HG02763 (cell line): ENCODE results near the gene FBXO38.

Source experiments
- ATAC-seq: cut with Tn5 transposase; IDR thresholded peaks from one replicate; pipeline ENCODE4 v1.9.1; 2021; ENCODE audit warnings: mild to moderate bottlenecking, moderate library complexity; ENCODE audit not compliant: unreplicated experiment

The FBXO38 gene

GRCh38 chr5:148385094-148385493 is 1.3 kb downstream of the FBXO38 start:
- ATAC-seq: no peak

DNA sequence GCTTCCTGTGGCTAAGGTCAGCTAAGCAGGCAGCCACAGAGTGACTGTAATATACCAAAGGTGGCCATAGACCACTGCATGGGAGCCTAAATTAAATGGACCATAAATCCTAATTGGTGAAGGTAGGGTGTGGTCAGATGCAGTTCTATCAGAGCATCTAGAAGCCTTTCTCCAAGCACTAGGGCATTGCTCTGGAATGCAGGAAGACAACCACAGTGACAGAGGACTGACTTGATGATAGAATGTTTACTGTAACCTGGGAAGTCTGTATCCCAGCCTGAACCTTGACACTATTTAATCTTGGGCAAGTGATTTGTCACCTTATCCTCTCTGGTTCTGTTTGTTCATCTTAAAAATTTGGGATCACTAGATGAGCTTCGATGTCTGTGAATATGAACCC is 2.3 kb downstream of the FBXO38 start:
- no peak for ATAC-seq

DNA sequence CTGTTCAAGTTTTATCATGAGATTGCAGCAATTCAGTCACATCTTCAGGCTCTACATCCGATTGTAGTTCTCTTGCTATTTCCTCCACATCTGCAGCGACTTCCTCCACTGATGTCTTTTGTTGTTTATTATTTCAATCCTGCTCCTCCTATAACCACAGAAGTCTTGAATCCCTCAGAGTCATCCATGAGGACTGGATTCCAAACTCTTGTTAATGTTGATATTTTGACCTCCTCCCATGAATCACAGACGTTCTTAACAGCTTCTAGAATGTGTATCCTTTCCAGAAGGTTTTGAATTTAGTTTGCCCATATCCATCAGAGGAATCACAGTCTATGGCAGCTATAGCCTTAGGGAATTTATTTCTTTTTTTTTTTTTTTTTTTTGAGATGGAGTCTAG is 3.6 kb downstream of the FBXO38 start:
- no peak for ATAC-seq

DNA sequence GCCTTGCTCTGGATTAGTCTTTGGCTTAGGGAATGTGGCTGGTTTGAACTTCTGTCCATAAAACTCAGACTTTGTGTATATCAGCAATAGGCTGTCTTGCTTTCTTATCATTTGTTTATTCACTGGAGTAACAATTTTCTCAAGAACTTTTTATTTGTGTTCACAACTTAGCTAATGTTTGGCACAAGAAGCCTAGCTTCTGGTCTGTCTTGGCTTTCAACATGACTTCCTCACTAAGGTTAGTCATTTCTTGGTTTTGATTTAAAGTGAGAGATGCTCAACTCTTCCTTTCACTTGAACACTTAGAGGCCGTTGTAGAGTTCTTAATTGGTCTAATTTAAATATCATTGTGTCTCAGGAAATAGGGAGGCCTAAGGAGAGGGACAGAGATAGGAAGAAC is 4.9 kb downstream of the FBXO38 start:
- ATAC-seq: no peak

- ATAC-seq: no peak
These were observed 7.2 kb downstream of the FBXO38 start for GRCh38 chr5:148390914-148391313.

DNA sequence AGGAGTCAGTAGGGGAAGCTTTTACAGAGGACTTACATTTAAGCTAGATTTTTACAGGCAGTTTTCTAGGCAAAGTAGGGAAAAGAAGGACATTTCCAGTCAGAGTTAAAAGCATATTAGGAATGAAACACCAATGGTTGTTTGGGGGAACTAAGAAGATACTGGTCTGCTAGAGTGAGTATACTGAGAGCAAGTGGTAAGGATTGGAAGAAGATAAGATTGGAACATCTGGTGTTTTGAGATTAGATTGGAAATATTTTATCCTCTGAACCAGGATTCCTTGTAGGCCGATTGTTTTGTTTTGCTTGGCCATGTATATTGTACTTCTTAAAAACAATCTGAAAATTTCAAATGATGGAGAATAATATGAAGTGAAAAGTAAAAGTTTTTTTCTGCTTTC is 7.7 kb downstream of the FBXO38 start:
- ATAC-seq: no peak

DNA sequence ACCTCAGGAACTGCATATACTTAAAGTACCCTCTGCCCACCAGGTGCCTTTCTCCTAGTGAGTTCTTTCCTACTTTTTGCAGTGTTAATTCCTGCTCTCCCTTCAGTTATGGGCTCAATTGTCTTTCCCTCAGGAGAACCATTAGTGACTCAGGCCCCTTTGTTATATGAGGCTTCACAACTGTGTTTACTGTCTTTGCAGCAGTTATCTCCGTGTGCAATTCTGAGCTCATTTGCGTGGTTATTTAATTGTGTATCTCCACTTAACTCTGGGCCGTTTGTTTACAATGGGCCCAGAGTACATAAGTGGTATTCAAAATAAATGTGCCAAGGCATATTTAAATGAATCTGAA is 9.6 kb downstream of the FBXO38 start:
- ATAC-seq: no peak

GRCh38 chr5:148394587-148395019 is 10.8 kb downstream of the FBXO38 start:
- no peak for ATAC-seq

DNA sequence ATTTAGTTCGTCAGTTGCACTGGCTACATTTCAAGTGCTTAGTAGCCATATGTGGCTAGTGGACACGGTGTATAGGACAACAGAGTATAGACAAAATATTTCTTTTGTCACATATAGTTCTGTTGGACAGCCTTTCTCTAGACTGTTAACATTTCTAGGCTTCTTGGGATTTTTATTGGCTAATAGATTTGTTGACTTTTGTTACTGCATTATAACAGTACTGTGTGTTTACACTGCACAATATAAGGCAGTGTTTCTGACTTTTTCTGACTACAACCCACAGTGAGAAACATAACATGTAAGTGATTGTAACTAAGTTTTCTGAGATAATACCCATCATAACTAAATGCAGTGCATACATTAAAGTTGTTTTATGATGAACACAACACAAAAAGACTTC is 11.3 kb downstream of the FBXO38 start:
- no peak for ATAC-seq

DNA sequence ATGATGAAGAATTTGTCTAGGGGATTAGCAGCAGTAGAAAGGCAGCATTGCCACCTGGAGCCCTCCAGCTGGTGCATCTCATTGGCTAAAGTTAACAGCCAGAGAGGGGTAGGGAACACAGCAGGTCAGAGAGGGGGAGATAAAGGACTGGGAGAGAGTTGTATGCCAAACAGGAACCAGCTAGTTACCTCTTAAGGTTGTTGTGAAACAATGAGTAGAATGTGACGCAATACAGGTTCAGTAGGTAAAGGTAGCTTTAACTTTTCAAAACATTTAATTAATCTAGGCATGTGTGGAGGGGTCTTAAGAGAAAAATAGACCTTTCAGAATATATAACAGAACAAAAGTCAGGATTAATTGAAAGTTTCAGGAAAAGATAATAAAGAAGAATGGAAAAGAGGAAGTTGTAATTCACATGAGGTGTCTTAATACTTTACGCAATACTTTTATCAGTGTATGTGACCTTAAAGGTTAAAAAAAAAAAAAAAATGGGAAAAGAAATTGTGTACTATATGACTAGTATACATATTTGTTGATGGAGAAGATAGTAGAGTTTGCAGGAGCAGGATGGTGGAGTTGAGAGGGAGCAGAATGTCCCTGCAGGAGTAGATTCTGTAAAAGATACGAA is 14.3 kb downstream of the FBXO38 start:
- no peak for ATAC-seq

DNA sequence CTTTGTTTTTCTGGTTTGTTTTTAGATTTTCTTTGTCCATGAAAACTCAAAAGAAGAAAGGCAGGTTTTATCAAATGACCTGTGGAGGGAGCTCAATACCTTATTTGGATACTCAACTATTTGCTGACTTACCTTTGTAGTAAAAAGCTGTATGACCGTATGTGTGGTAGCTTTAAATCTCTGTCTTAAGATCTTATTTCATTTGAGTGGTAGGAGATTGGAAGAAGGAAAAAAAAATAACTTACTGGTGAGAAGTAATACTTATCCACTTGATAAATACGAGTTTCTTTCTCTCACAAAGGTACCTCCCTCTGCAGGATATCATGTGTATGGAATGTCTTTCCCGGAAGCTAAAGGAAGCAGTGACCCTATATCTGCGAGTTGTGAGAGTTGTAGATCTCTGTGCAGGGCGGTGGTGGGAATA is 15.0 kb downstream of the FBXO38 start:
- no peak for ATAC-seq

GRCh38 chr5:148401604-148402003 is 17.8 kb downstream of the FBXO38 start:
- ATAC-seq: no peak

DNA sequence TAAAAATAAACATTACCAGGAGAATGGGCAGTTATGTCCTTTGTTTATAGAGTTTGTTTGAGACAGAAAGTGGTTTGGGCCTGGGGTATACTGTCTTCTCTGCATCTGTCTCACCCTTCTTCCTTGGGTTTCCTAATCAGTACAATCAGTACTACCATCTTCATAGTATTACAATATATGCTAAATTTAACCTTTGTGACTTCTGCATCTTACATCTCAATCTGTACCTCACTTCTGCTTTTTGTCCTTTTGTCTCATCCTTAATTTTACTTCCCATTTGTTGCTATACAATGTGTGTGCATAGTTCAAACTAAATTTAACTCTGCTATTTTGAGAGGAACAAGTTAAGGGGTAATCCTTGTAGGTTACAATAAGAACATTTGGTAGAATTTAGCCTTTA is 19.6 kb downstream of the FBXO38 start:
- peak; percentile 44 for ATAC-seq

DNA sequence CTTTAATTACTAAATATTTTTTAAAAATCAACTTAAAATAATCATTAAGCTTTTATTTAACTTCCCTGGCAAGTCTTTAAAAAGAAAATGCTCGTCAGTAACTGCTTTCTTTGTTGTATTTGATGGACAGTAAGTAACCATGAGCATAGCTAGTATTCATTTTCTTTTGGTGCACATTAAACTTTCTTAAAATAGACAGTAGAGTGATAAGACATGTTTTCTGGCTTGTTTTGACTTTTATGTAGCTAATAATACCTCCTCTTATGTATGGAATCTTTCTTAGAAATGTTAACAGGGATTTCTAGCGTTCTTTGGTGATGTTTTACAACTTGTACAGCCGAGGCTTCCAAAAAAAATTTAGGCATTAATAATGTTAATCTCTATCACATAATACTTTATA is 22.6 kb downstream of the FBXO38 start:
- no peak for ATAC-seq

DNA sequence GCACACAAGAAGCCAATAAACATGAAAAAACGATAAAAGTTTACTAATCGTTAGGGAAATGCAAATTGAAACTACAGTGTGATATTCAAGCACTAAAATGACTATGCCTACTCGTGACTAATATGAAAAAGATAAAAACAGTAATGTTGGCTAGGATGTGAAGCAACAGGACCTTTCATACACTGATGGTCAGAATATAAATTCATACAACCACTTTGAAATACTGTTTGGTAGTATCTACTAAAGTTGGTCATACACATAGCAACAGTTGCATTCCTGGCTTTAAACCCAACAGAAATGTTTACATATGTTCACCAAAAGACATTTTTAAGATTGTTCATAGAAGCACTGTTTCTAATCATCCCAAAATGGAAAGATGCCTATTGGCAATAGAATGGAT is 24.3 kb downstream of the FBXO38 start:
- ATAC-seq: no peak

GRCh38 chr5:148412124-148412523 is 28.4 kb downstream of the FBXO38 start:
- no peak for ATAC-seq

DNA sequence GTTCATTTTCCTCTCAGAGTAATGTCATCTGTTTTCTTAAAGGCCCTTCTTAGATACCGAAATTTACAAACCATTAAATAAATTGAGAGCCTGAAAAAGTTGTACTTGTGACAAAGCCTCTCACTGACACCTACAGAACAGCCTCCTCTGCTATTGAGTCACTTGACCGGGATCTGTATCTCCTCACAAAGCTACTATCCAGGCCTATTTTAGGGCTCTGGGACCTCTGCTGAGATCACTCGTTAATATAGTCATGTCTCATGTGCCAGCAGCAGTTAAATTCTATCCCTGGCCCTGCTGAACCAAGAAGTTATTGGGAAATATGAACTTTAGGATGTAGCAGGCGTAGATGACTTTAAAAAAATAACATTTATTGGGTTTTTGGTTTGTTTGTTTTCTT is 31.1 kb downstream of the FBXO38 start:
- no peak for ATAC-seq

DNA sequence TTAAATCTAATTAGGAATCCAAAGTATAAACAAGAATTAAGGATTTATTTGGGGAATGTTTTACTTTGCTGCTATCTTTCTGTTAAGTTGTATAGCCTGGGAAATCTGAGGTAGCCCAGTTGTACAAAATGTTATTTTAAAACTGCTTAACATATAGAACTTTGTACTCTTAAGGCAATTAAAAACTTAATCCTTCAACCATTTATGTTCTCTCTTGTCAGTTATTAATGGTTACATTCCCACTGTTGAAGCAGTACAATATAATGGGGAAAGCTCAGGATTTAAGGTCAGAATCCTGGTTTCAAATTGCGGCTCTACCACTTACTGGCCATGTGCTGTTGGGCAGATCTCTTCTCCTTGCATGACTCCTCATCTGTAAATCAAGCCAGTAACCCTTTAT is 32.7 kb downstream of the FBXO38 start:
- no peak for ATAC-seq

DNA sequence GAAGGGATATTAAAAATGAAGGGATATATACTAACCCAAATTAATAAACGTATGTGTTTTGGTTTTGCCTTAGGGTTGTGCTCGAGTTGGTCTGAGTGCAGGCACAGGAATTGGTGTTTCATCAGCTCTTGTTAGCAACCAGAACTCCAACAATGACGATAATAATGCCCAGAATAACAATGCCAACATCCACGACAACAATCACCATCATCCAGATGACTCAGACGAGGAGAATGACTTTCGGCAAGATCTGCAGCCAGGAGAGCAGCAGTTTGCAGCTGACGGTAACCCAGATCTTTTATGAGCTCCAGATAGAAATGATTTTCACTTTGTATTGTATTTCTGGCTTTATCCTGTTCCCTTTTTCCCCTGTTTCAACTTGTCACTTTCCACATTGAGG is 33.2 kb downstream of the FBXO38 start:
- ATAC-seq: no peak

GRCh38 chr5:148418511-148418910 is 34.8 kb downstream of the FBXO38 start:
- ATAC-seq: no peak

GRCh38 chr5:148421661-148422060 is 37.9 kb downstream of the FBXO38 start:
- no peak for ATAC-seq

GRCh38 chr5:148425808-148426207 is 42.0 kb downstream of the FBXO38 start:
- no peak for ATAC-seq

GRCh38 chr5:148426514-148426913 is 42.8 kb downstream of the FBXO38 start:
- ATAC-seq: no peak
